ENCODE data around the gene ARSI. TPM values are rescaled to one million over a fixed set of nuclear protein-coding genes. Genes with fewer than 3 reads are reported as not detected.

Gene ARSI
- total RNA-seq, 1 donor from 2014 or later: not detected

DNA sequence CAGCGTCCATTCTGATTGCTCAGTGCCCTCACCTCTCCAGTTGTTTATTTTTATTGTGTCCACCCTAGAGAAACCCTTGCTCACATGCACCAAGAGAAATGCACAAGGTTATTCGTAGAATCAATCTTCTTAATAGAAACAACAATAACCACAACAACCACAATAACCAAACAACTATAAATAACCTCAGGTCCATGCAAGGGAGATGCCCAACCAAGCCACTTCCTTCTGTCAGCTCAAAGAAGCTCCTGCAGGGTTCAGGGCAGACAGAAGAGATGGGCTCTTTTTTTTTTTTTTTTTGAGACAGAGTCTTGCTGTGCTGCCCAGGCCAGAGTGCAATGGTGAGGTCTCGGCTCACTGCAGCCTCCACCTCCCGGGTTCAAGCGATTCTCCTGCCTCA lies 39.9 kb upstream of the ARSI start:
- TF ChIP-seq, protein P1, sequence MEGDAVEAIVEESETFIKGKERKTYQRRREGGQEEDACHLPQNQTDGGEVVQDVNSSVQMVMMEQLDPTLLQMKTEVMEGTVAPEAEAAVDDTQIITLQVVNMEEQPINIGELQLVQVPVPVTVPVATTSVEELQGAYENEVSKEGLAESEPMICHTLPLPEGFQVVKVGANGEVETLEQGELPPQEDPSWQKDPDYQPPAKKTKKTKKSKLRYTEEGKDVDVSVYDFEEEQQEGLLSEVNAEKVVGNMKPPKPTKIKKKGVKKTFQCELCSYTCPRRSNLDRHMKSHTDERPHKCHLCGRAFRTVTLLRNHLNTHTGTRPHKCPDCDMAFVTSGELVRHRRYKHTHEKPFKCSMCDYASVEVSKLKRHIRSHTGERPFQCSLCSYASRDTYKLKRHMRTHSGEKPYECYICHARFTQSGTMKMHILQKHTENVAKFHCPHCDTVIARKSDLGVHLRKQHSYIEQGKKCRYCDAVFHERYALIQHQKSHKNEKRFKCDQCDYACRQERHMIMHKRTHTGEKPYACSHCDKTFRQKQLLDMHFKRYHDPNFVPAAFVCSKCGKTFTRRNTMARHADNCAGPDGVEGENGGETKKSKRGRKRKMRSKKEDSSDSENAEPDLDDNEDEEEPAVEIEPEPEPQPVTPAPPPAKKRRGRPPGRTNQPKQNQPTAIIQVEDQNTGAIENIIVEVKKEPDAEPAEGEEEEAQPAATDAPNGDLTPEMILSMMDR (IDR thresholded peaks at IDR 0.05; ENCODE audit: partially characterized antibody, unreplicated experiment): no peak
- Mint-ChIP-seq H3K9me3 (ENCODE audit: unreplicated experiment) (peaks cover 2% of the 10 kb centered on the region), H3K36me3 (ENCODE audit: unreplicated experiment) (no peaks in the 10 kb centered on the region), H3K4me1 (ENCODE audit: low read depth, unreplicated experiment) (peaks cover 6% of the 10 kb centered on the region), H3K4me3 (ENCODE audit: unreplicated experiment) (no peak overlapping the region), H3K27me3 (ENCODE audit: unreplicated experiment) (peaks cover under 1% of the 10 kb centered on the region), H3K27ac (ENCODE audit: unreplicated experiment) (no peak overlapping the region)
- no peak for DNase-seq

DNA sequence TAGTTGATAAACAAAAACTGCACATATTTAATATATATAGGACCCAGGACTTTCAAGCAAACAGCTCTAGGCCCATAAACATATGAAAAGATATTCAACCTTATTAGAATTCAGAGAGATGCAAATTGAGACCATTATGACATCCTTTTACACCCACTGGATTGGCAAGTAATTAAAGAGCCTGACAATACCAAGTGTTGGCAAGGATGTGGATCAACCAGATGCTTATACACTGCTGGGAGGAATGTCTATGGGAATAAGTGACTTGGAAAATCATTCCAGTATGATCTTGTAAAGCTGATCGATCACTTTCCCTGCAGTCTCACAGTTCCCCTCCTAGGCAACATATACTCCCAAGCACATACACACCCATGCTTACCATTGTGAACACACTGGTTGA lies 39.3 kb upstream of the ARSI start:
- peaks cover 2% of the 10 kb centered on the region for H3K9me3 Mint-ChIP-seq (ENCODE audit: unreplicated experiment)
- DNase-seq: no peak
- H3K27ac Mint-ChIP-seq (ENCODE audit: unreplicated experiment): no peak overlapping the region
- TF ChIP-seq, protein P1 (IDR thresholded peaks at IDR 0.05; ENCODE audit: partially characterized antibody, unreplicated experiment): no peak
- H3K4me3 Mint-ChIP-seq (ENCODE audit: unreplicated experiment): no peak overlapping the region
- peaks cover 3% of the 10 kb centered on the region for H3K27me3 Mint-ChIP-seq (ENCODE audit: unreplicated experiment)
- H3K36me3 Mint-ChIP-seq (ENCODE audit: unreplicated experiment): no peaks in the 10 kb centered on the region
- peaks cover 6% of the 10 kb centered on the region for H3K4me1 Mint-ChIP-seq (ENCODE audit: low read depth, unreplicated experiment)

- TF ChIP-seq, protein P1 (IDR thresholded peaks at IDR 0.05; ENCODE audit: partially characterized antibody, unreplicated experiment): no peak
- Mint-ChIP-seq H3K9me3 (ENCODE audit: unreplicated experiment) (peaks cover 2% of the 10 kb centered on the region), H3K27ac (ENCODE audit: unreplicated experiment) (no peak overlapping the region), H3K4me3 (ENCODE audit: unreplicated experiment) (no peak overlapping the region), H3K4me1 (ENCODE audit: low read depth, unreplicated experiment) (peaks cover 6% of the 10 kb centered on the region), H3K27me3 (ENCODE audit: unreplicated experiment) (peaks cover 3% of the 10 kb centered on the region), H3K36me3 (ENCODE audit: unreplicated experiment) (no peaks in the 10 kb centered on the region)
- DNase-seq: no peak
These were observed 38.6 kb upstream of the ARSI start for GRCh38 chr5:150341331-150341730.

- Mint-ChIP-seq H3K27me3 (ENCODE audit: unreplicated experiment) (peaks cover 3% of the 10 kb centered on the region), H3K36me3 (ENCODE audit: unreplicated experiment) (no peaks in the 10 kb centered on the region), H3K27ac (ENCODE audit: unreplicated experiment) (no peak overlapping the region), H3K9me3 (ENCODE audit: unreplicated experiment) (peaks cover 2% of the 10 kb centered on the region), H3K4me3 (ENCODE audit: unreplicated experiment) (no peak overlapping the region), H3K4me1 (ENCODE audit: low read depth, unreplicated experiment) (peaks cover 5% of the 10 kb centered on the region)
- TF ChIP-seq, protein P1 (IDR thresholded peaks at IDR 0.05; ENCODE audit: partially characterized antibody, unreplicated experiment): no peak
- DNase-seq: no peak
These were observed 38.0 kb upstream of the ARSI start for GRCh38 chr5:150340614-150341255.

- H3K4me1 Mint-ChIP-seq (ENCODE audit: low read depth, unreplicated experiment): peaks cover 4% of the 10 kb centered on the region
These were observed 37.1 kb upstream of the ARSI start for GRCh38 chr5:150339841-150340240.

More at GRCh38 chr5:150339841-150340240, 37.1 kb upstream of the ARSI start:
- DNase-seq: no peak
- TF ChIP-seq, protein P1 (IDR thresholded peaks at IDR 0.05; ENCODE audit: partially characterized antibody, unreplicated experiment): no peak
- H3K27ac Mint-ChIP-seq (ENCODE audit: unreplicated experiment): no peak overlapping the region
- peaks cover 2% of the 10 kb centered on the region for H3K9me3 Mint-ChIP-seq (ENCODE audit: unreplicated experiment)
- no peaks in the 10 kb centered on the region for H3K36me3 Mint-ChIP-seq (ENCODE audit: unreplicated experiment)
- H3K27me3 Mint-ChIP-seq (ENCODE audit: unreplicated experiment): peaks cover 3% of the 10 kb centered on the region
- H3K4me3 Mint-ChIP-seq (ENCODE audit: unreplicated experiment): no peak overlapping the region
